PFSK-1 (cell line): ENCODE data around the gene DNAJC11.

Experiments used
- POLR2AphosphoS5 ChIP-seq: IDR thresholded peaks from 2 replicates; pipeline ENCODE4 v1.6.1; 2012; ENCODE audit warnings: low read depth, mild to moderate bottlenecking, control low read depth, low read length, moderate library complexity
- SIN3A ChIP-seq: IDR thresholded peaks from 2 replicates; pipeline ENCODE4 v1.6.1; 2012; ENCODE audit warnings: mild to moderate bottlenecking, low read length, moderate library complexity, borderline replicate concordance; ENCODE audit not compliant: insufficient read depth

DNA sequence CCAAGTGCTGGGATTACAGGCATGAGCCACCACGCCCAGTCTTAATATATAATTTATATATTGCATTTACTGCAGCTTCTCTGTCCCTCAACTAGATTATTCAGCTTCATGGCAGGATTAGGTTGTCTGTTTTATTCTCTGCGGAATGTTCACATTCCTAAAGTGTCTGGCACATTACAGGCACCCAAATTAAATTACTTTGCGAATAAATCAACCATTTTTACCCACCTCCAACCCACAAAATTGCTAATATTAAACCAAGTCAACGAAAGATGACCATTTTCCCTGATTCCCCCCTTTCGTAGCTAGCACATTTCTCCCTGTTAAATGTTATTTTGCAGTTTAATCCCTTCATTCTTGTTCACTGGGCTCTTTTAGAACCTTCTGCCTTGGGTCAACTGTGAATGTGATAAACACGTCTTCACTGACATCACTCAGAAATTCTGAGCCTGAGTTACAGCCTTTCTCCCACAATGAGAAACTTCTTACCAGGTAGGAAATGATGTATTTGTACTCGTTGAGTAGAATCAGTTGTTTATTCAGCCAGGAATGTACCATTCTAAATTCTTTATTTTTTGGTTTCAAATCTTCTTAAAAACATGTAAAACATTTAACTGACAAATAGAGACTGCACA, 41.1 kb downstream of the DNAJC11 start:
- TF ChIP-seq SIN3A (no peak), POLR2AphosphoS5 (no peak)
